ENCODE results near the gene CHMP6. TPM values are rescaled to one million over a fixed set of nuclear protein-coding genes. Genes with fewer than 3 reads are reported as not detected.

The CHMP6 gene
- total RNA-seq, 2 experiments from 2014 or later: 7.9 to 23.8 TPM

- Histone ChIP-seq H3K9me3 (ENCODE audit: low read length) (peaks cover 10% of the 10 kb centered on the region; the same call in 1 of the 2 replicates), H3K4me2 (ENCODE audit: low read length) (no peak overlapping the region), H3K27ac (ENCODE audit: low read depth, low read length, poor library complexity, severe bottlenecking) (no peak overlapping the region), H3K4me1 (ENCODE audit: insufficient read depth, low read length, poor library complexity, severe bottlenecking) (no peaks in the 10 kb centered on the region), H3K9me2 (ENCODE audit: insufficient read depth, low read length) (no peaks in the 10 kb centered on the region), H2AFZ (ENCODE audit: low read length) (no peak overlapping the region), H3K79me2 (ENCODE audit: insufficient read depth, low read depth, low read length) (no peaks in the 10 kb centered on the region), H3K4me3 (ENCODE audit: low read depth, low read length, poor library complexity, severe bottlenecking) (no peak overlapping the region), H3K36me3 (ENCODE audit: insufficient read depth, low read length) (no peaks in the 10 kb centered on the region), H4K20me1 (ENCODE audit: insufficient read depth, low read length) (no peaks in the 10 kb centered on the region)
- DNase-seq (ENCODE audit: low spot score): no peak
- BruUV-seq (replicated peaks): no TSS peak
- intact Hi-C loops (cut with micrococcal nuclease; ENCODE audit: unreplicated experiment): no loop called here
- TF ChIP-seq EZH2phosphoT487 (IDR thresholded peaks at IDR 0.05; ENCODE audit: borderline replicate concordance, low read depth, low read length) (no peak), CTCF (conservative IDR thresholded peaks at IDR 0.05; ENCODE audit: low read length) (no peak)
- CTCF ChIA-PET (ENCODE audit: unreplicated experiment): no interaction called here
- POLR2A ChIA-PET: no interaction called here
These were observed 19.3 kb downstream of the CHMP6 start for GRCh38 chr17:81010935-81011334.

GRCh38 chr17:81011951-81012350 is 20.3 kb downstream of the CHMP6 start:
- no peak overlapping the region for H3K4me3 ChIP-seq (ENCODE audit: low read depth, low read length, poor library complexity, severe bottlenecking)
- no TSS peak for BruUV-seq (replicated peaks)
- CTCF ChIA-PET (ENCODE audit: unreplicated experiment): no interaction called here
- H4K20me1 ChIP-seq (ENCODE audit: insufficient read depth, low read length): no peaks in the 10 kb centered on the region
- H3K4me2 ChIP-seq (ENCODE audit: low read length): no peak overlapping the region
- no peak overlapping the region for H2AFZ ChIP-seq (ENCODE audit: low read length)
- H3K79me2 ChIP-seq (ENCODE audit: insufficient read depth, low read depth, low read length): no peaks in the 10 kb centered on the region
- no peak for DNase-seq (ENCODE audit: low spot score)
- intact Hi-C loops (cut with micrococcal nuclease; ENCODE audit: unreplicated experiment): no loop called here
- no peaks in the 10 kb centered on the region for H3K36me3 ChIP-seq (ENCODE audit: insufficient read depth, low read length)
- H3K9me3 ChIP-seq (ENCODE audit: low read length): peaks cover 16% of the 10 kb centered on the region
- POLR2A ChIA-PET: interaction anchor here (0.7 kb wide), 1 partner anchor 417 kb away, joined by 4 read pairs; no protein-coding TSS in a partner anchor
- TF ChIP-seq CTCF (conservative IDR thresholded peaks at IDR 0.05; ENCODE audit: low read length) (no peak), EZH2phosphoT487 (IDR thresholded peaks at IDR 0.05; ENCODE audit: borderline replicate concordance, low read depth, low read length) (no peak)
- no peaks in the 10 kb centered on the region for H3K4me1 ChIP-seq (ENCODE audit: insufficient read depth, low read length, poor library complexity, severe bottlenecking)
- H3K27ac ChIP-seq (ENCODE audit: low read depth, low read length, poor library complexity, severe bottlenecking): no peak overlapping the region
- H3K9me2 ChIP-seq (ENCODE audit: insufficient read depth, low read length): no peaks in the 10 kb centered on the region

- H3K27ac ChIP-seq (ENCODE audit: low read depth, low read length, poor library complexity, severe bottlenecking): no peak overlapping the region
- no peaks in the 10 kb centered on the region for H3K4me1 ChIP-seq (ENCODE audit: insufficient read depth, low read length, poor library complexity, severe bottlenecking)
- H3K9me2 ChIP-seq (ENCODE audit: insufficient read depth, low read length): no peaks in the 10 kb centered on the region
- no TSS peak for BruUV-seq (replicated peaks)
- H3K4me2 ChIP-seq (ENCODE audit: low read length): no peak overlapping the region
- ChIA-PET CTCF (ENCODE audit: unreplicated experiment) (no interaction called here), POLR2A (no interaction called here)
- no peak overlapping the region for H2AFZ ChIP-seq (ENCODE audit: low read length)
- intact Hi-C loops (cut with micrococcal nuclease; ENCODE audit: unreplicated experiment): no loop called here
- peaks cover 16% of the 10 kb centered on the region for H3K9me3 ChIP-seq (ENCODE audit: low read length)
- no peak overlapping the region for H3K4me3 ChIP-seq (ENCODE audit: low read depth, low read length, poor library complexity, severe bottlenecking)
- no peak for DNase-seq (ENCODE audit: low spot score)
- no peak for TF ChIP-seq EZH2phosphoT487 (IDR thresholded peaks at IDR 0.05; ENCODE audit: borderline replicate concordance, low read depth, low read length)
- TF ChIP-seq CTCF (conservative IDR thresholded peaks at IDR 0.05; ENCODE audit: low read length): no peak
- no peaks in the 10 kb centered on the region for H4K20me1 ChIP-seq (ENCODE audit: insufficient read depth, low read length)
- H3K79me2 ChIP-seq (ENCODE audit: insufficient read depth, low read depth, low read length): no peaks in the 10 kb centered on the region
- no peaks in the 10 kb centered on the region for H3K36me3 ChIP-seq (ENCODE audit: insufficient read depth, low read length)
These were observed 21.2 kb downstream of the CHMP6 start for GRCh38 chr17:81012574-81013447.

Measured in OCI-LY7 (cell line).